WTC11 (cell line): ENCODE measurements around the gene MRGPRF. TPM values are rescaled to one million over a fixed set of nuclear protein-coding genes. Genes with fewer than 3 reads are reported as not detected.
A peak's percentile ranks its signal among the peaks of the same experiment; 100 is the strongest.

Experiments used
- ATAC-seq: fragments of 200-7000 bp; cut with Tn5 transposase; 2 replicates; pipeline ENCODE4 v1.10.0; 2021; ENCODE audit warnings: mild to moderate bottlenecking, moderate library complexity
- CTCF ChIA-PET: fragments of 300-600 bp; sonication (Branson Sonifier 250); formaldehyde crosslinking; loops from one replicate; lab custom pipeline; 2021; ENCODE audit warnings: antibody characterized with exemption; lab: Charles Lee
- POLR2A ChIA-PET: fragments of 350-600 bp; sonication (Branson Sonifier 250); formaldehyde crosslinking; loops from one replicate; lab custom pipeline; 2021; ENCODE audit warnings: antibody characterized with exemption; lab: Charles Lee
- DNase-seq: peaks from one replicate; pipeline ENCODE4 v3.0.0; 2021; ENCODE audit warnings: low spot score
- H3K27ac Mint-ChIP-seq: 2 replicates; pipeline ENCODE4 v1.8.0; 2021; ENCODE audit warnings: mixed read lengths
- H3K27me3 Mint-ChIP-seq: 2 replicates; pipeline ENCODE4 v1.8.0; 2021; ENCODE audit warnings: low read depth, mild to moderate bottlenecking, moderate library complexity, mixed read lengths
- H3K36me3 Mint-ChIP-seq: 2 replicates; pipeline ENCODE4 v1.8.0; 2021; ENCODE audit warnings: mixed read lengths
- H3K4me1 Mint-ChIP-seq: 2 replicates; pipeline ENCODE4 v1.8.0; 2022; ENCODE audit warnings: mixed read lengths
- H3K4me3 Mint-ChIP-seq: 2 replicates; pipeline ENCODE4 v1.8.0; 2021; ENCODE audit warnings: mild to moderate bottlenecking, moderate library complexity, mixed read lengths
- H3K9me3 Mint-ChIP-seq: 2 replicates; pipeline ENCODE4 v1.8.0; 2021; ENCODE audit warnings: mixed read lengths
- ATF3 ChIP-seq: sonication (generic); formaldehyde crosslinking; conservative IDR thresholded peaks from 2 replicates; pipeline ENCODE4 v1.8.1; 2022; ENCODE audit warnings: mild to moderate bottlenecking, missing genetic modification reagents
- CBFB ChIP-seq: sonication (generic); formaldehyde crosslinking; IDR thresholded peaks from 2 replicates; pipeline ENCODE4 v1.8.1; 2022; ENCODE audit warnings: mild to moderate bottlenecking, low read depth, missing genetic modification reagents
- E2F1 ChIP-seq: sonication (generic); formaldehyde crosslinking; IDR thresholded peaks from 2 replicates; pipeline ENCODE4 v1.8.0; 2022; ENCODE audit warnings: mild to moderate bottlenecking, missing genetic modification reagents
- E2F5 ChIP-seq: sonication (generic); formaldehyde crosslinking; IDR thresholded peaks from 2 replicates; pipeline ENCODE4 v1.8.1; 2022; ENCODE audit warnings: mild to moderate bottlenecking, moderate library complexity, missing genetic modification reagents
- NR3C1 ChIP-seq: sonication (generic); formaldehyde crosslinking; conservative IDR thresholded peaks from 2 replicates; pipeline ENCODE4 v1.8.1; 2023; ENCODE audit warnings: low read depth, mild to moderate bottlenecking, missing genetic modification reagents
- PRRX2 ChIP-seq: fragments of 250-450 bp; sonication (Bioruptor Pico); IDR thresholded peaks from 2 replicates; pipeline ENCODE4 v1.8.0; 2021; ENCODE audit warnings: mild to moderate bottlenecking
- ZNF281 ChIP-seq: sonication (generic); formaldehyde crosslinking; IDR thresholded peaks from 2 replicates; pipeline ENCODE4 v1.8.0; 2023; ENCODE audit warnings: mild to moderate bottlenecking, missing genetic modification reagents
- total RNA-seq: library from RNA; stranded (reverse); gene quantifications from 3 replicates; pipeline ENCODE4 v1.2.3, GENCODE V29; 2021
- TF ChIP-seq, protein P1 (sequence below): sonication (generic); formaldehyde crosslinking; IDR thresholded peaks from 2 replicates; pipeline ENCODE4 v1.8.1; 2023; ENCODE audit warnings: mild to moderate bottlenecking, missing genetic modification reagents, borderline replicate concordance
- TF ChIP-seq, protein P2 (sequence below): sonication (generic); formaldehyde crosslinking; IDR thresholded peaks from 2 replicates; pipeline ENCODE4 v1.8.0; 2022; ENCODE audit warnings: mild to moderate bottlenecking, missing genetic modification reagents
- TF ChIP-seq, protein P3 (sequence below): sonication (generic); formaldehyde crosslinking; IDR thresholded peaks from 2 replicates; pipeline ENCODE4 v1.8.0; 2022; ENCODE audit warnings: mild to moderate bottlenecking, missing genetic modification reagents
- TF ChIP-seq, protein P4 (sequence below): fragments of 250-450 bp; sonication (Bioruptor Pico); IDR thresholded peaks from 2 replicates; pipeline ENCODE4 v1.9.0; 2021; ENCODE audit warnings: mild to moderate bottlenecking

MRGPRF gene
- total RNA-seq, 1 experiment from 2014 or later: 3.8 TPM

DNA sequence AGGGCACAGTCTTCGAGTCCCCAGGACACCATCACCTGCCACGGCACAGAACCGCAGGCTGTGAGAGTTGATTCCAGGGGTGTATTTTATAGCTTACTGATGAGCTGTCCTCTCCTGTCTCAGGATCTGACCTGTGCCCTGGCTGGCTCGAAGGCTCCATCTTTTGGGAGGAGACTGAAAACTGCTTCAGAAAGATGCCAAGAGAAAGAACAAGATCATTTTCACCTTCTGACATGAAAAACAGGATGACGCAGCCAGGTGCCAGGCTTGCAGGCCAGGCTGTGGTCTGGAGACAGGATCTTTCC, 34.5 kb downstream of the MRGPRF start:
- Mint-ChIP-seq H3K9me3 (peaks cover 25% of the 10 kb centered on the region), H3K27ac (no peak overlapping the region), H3K27me3 (no peaks in the 10 kb centered on the region; the same call in 1 of the 2 replicates), H3K4me1 (peaks cover 10% of the 10 kb centered on the region), H3K4me3 (no peak overlapping the region), H3K36me3 (peaks cover 6% of the 10 kb centered on the region)
- TF ChIP-seq NR3C1 (CRISPR knock-in tag) (no peak), ATF3 (CRISPR knock-in tag) (no peak), E2F1 (CRISPR knock-in tag) (no peak), CBFB (CRISPR knock-in tag) (no peak), PRRX2 (no peak), E2F5 (CRISPR knock-in tag) (no peak), ZNF281 (CRISPR knock-in tag) (no peak)
- TF ChIP-seq, protein P1, sequence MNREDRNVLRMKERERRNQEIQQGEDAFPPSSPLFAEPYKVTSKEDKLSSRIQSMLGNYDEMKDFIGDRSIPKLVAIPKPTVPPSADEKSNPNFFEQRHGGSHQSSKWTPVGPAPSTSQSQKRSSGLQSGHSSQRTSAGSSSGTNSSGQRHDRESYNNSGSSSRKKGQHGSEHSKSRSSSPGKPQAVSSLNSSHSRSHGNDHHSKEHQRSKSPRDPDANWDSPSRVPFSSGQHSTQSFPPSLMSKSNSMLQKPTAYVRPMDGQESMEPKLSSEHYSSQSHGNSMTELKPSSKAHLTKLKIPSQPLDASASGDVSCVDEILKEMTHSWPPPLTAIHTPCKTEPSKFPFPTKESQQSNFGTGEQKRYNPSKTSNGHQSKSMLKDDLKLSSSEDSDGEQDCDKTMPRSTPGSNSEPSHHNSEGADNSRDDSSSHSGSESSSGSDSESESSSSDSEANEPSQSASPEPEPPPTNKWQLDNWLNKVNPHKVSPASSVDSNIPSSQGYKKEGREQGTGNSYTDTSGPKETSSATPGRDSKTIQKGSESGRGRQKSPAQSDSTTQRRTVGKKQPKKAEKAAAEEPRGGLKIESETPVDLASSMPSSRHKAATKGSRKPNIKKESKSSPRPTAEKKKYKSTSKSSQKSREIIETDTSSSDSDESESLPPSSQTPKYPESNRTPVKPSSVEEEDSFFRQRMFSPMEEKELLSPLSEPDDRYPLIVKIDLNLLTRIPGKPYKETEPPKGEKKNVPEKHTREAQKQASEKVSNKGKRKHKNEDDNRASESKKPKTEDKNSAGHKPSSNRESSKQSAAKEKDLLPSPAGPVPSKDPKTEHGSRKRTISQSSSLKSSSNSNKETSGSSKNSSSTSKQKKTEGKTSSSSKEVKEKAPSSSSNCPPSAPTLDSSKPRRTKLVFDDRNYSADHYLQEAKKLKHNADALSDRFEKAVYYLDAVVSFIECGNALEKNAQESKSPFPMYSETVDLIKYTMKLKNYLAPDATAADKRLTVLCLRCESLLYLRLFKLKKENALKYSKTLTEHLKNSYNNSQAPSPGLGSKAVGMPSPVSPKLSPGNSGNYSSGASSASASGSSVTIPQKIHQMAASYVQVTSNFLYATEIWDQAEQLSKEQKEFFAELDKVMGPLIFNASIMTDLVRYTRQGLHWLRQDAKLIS: no peak
- TF ChIP-seq, protein P2, sequence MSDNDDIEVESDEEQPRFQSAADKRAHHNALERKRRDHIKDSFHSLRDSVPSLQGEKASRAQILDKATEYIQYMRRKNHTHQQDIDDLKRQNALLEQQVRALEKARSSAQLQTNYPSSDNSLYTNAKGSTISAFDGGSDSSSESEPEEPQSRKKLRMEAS (CRISPR knock-in tag): no peak
- TF ChIP-seq, protein P3, sequence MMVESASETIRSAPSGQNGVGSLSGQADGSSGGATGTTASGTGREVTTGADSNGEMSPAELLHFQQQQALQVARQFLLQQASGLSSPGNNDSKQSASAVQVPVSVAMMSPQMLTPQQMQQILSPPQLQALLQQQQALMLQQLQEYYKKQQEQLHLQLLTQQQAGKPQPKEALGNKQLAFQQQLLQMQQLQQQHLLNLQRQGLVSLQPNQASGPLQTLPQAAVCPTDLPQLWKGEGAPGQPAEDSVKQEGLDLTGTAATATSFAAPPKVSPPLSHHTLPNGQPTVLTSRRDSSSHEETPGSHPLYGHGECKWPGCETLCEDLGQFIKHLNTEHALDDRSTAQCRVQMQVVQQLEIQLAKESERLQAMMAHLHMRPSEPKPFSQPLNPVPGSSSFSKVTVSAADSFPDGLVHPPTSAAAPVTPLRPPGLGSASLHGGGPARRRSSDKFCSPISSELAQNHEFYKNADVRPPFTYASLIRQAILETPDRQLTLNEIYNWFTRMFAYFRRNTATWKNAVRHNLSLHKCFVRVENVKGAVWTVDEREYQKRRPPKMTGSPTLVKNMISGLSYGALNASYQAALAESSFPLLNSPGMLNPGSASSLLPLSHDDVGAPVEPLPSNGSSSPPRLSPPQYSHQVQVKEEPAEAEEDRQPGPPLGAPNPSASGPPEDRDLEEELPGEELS (CRISPR knock-in tag): no peak
- TF ChIP-seq, protein P4, sequence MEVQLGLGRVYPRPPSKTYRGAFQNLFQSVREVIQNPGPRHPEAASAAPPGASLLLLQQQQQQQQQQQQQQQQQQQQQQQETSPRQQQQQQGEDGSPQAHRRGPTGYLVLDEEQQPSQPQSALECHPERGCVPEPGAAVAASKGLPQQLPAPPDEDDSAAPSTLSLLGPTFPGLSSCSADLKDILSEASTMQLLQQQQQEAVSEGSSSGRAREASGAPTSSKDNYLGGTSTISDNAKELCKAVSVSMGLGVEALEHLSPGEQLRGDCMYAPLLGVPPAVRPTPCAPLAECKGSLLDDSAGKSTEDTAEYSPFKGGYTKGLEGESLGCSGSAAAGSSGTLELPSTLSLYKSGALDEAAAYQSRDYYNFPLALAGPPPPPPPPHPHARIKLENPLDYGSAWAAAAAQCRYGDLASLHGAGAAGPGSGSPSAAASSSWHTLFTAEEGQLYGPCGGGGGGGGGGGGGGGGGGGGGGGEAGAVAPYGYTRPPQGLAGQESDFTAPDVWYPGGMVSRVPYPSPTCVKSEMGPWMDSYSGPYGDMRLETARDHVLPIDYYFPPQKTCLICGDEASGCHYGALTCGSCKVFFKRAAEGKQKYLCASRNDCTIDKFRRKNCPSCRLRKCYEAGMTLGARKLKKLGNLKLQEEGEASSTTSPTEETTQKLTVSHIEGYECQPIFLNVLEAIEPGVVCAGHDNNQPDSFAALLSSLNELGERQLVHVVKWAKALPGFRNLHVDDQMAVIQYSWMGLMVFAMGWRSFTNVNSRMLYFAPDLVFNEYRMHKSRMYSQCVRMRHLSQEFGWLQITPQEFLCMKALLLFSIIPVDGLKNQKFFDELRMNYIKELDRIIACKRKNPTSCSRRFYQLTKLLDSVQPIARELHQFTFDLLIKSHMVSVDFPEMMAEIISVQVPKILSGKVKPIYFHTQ (CRISPR knock-in tag): no peak
- DNase-seq (peak; percentile 1), ATAC-seq (no peak)
- CTCF ChIA-PET: no interaction called here
- POLR2A ChIA-PET: no interaction called here
